Measurements from ENCODE around the gene KIAA2012. TPM values are rescaled to one million over a fixed set of nuclear protein-coding genes. Genes with fewer than 3 reads are reported as not detected.
"Not testable (repeated sequence)": the region's sequence is repeated elsewhere in the genome, so short reads cannot be mapped to it uniquely, and the experiment has no call there.

KIAA2012 gene
- total RNA-seq, 1 donor from 2014 or later: 0.11 TPM

- no peaks in the 10 kb centered on the region for H3K27me3 ChIP-seq
- H3K36me3 ChIP-seq: no peaks in the 10 kb centered on the region
- peaks cover 0 to 5% of the 10 kb centered on the region in 2 donors for H3K4me1 ChIP-seq
- TF ChIP-seq CTCF (IDR thresholded peaks at IDR 0.05): no peak
- H3K27ac ChIP-seq: no peak overlapping the region
- intact Hi-C loops (cut with DNase I): no loop called here
- DNase-seq (ENCODE audit: low spot score in 2 of 2): no peak
- no peaks in the 10 kb centered on the region for H3K9me3 ChIP-seq
- H3K4me3 ChIP-seq: no peak overlapping the region
Observed at GRCh38 chr2:202133909-202134265, 60.8 kb downstream of the KIAA2012 start.

- H3K36me3 ChIP-seq: no peaks in the 10 kb centered on the region
- peaks cover 0 to 5% of the 10 kb centered on the region in 2 donors for H3K4me1 ChIP-seq
- no peaks in the 10 kb centered on the region for H3K27me3 ChIP-seq
- no peak for TF ChIP-seq CTCF (IDR thresholded peaks at IDR 0.05)
- intact Hi-C loops (cut with DNase I): no loop called here
- peak; percentile 14 to 87 for DNase-seq (ENCODE audit: low spot score in 2 of 2)
- H3K9me3 ChIP-seq: no peaks in the 10 kb centered on the region
- H3K4me3 ChIP-seq: no peak overlapping the region
- no peak overlapping the region for H3K27ac ChIP-seq
Observed at GRCh38 chr2:202135091-202135874, 62.2 kb downstream of the KIAA2012 start.

GRCh38 chr2:202136039-202136438 is 63.0 kb downstream of the KIAA2012 start:
- H3K9me3 ChIP-seq; H3K27me3 ChIP-seq; DNase-seq (ENCODE audit: low spot score in 2 of 2); H3K4me1 ChIP-seq; intact Hi-C loops (cut with DNase I); H3K36me3 ChIP-seq; H3K4me3 ChIP-seq; H3K27ac ChIP-seq: not testable (repeated sequence)

- intact Hi-C loops (cut with DNase I): no loop called here
- Histone ChIP-seq H3K27me3 (no peaks in the 10 kb centered on the region), H3K27ac (no peak overlapping the region), H3K36me3 (no peaks in the 10 kb centered on the region), H3K4me1 (peaks cover 0 to 5% of the 10 kb centered on the region in 2 donors), H3K9me3 (no peaks in the 10 kb centered on the region), H3K4me3 (no peak overlapping the region)
- TF ChIP-seq CTCF (IDR thresholded peaks at IDR 0.05): no peak
- DNase-seq (ENCODE audit: low spot score in 2 of 2): no peak
Observed at GRCh38 chr2:202136526-202136925, 63.5 kb downstream of the KIAA2012 start.

GRCh38 chr2:202140522-202141252 is 67.6 kb downstream of the KIAA2012 start:
- H3K36me3 ChIP-seq: no peaks in the 10 kb centered on the region
- H3K4me3 ChIP-seq: no peak overlapping the region
- H3K4me1 ChIP-seq: peaks cover 0 to 2% of the 10 kb centered on the region in 2 donors
- H3K9me3 ChIP-seq: no peaks in the 10 kb centered on the region
- H3K27ac ChIP-seq: no peak overlapping the region
- H3K27me3 ChIP-seq: no peaks in the 10 kb centered on the region
- no peak for TF ChIP-seq CTCF (IDR thresholded peaks at IDR 0.05)
- DNase-seq (ENCODE audit: low spot score in 2 of 2): no peak
- intact Hi-C loops (cut with DNase I): no loop called here

- no peak for TF ChIP-seq CTCF (IDR thresholded peaks at IDR 0.05)
Observed at GRCh38 chr2:202141329-202141947, 68.4 kb downstream of the KIAA2012 start.

More at GRCh38 chr2:202141329-202141947, 68.4 kb downstream of the KIAA2012 start:
- Histone ChIP-seq H3K9me3 (no peaks in the 10 kb centered on the region), H3K4me1 (no peaks in the 10 kb centered on the region), H3K36me3 (no peaks in the 10 kb centered on the region), H3K27ac (no peak overlapping the region), H3K27me3 (no peaks in the 10 kb centered on the region), H3K4me3 (no peak overlapping the region)
- no peak for DNase-seq (ENCODE audit: low spot score in 2 of 2)
- intact Hi-C loops (cut with DNase I): no loop called here
